PFSK-1 (cell line): Measurements from ENCODE around the gene STX18.

ENCODE experiments used
- FOXP2 ChIP-seq: optimal IDR thresholded peaks from 2 replicates; pipeline ENCODE3; 2011; ENCODE audit warnings: borderline replicate concordance, control low read depth, inconsistent platforms; ENCODE audit not compliant: insufficient read depth; ENCODE audit errors: extremely low read length, extremely low read depth
- POLR2AphosphoS5 ChIP-seq: IDR thresholded peaks from 2 replicates; pipeline ENCODE4 v1.6.1; 2012; ENCODE audit warnings: low read depth, mild to moderate bottlenecking, control low read depth, low read length, moderate library complexity
- SIN3A ChIP-seq: IDR thresholded peaks from 2 replicates; pipeline ENCODE4 v1.6.1; 2012; ENCODE audit warnings: mild to moderate bottlenecking, low read length, moderate library complexity, borderline replicate concordance; ENCODE audit not compliant: insufficient read depth
- TAF1 ChIP-seq: IDR thresholded peaks from 2 replicates; pipeline ENCODE4 v1.6.1; 2012; ENCODE audit warnings: low read length, control low read depth, borderline replicate concordance; ENCODE audit not compliant: insufficient read depth
- TF ChIP-seq, protein P1 (sequence below), 2 experiments: IDR thresholded peaks; 2 replicates each; pipeline versions ENCODE4 v1.6.1 to v1.8.0; 2011 to 2012; ENCODE audit warnings: low read depth in 2 of 2, low read length in 2 of 2, control low read depth in 1 of 2, inconsistent platforms in 1 of 2, mild to moderate bottlenecking in 1 of 2, moderate library complexity in 1 of 2; ENCODE audit not compliant: insufficient read depth in 1 of 2

The STX18 gene

DNA sequence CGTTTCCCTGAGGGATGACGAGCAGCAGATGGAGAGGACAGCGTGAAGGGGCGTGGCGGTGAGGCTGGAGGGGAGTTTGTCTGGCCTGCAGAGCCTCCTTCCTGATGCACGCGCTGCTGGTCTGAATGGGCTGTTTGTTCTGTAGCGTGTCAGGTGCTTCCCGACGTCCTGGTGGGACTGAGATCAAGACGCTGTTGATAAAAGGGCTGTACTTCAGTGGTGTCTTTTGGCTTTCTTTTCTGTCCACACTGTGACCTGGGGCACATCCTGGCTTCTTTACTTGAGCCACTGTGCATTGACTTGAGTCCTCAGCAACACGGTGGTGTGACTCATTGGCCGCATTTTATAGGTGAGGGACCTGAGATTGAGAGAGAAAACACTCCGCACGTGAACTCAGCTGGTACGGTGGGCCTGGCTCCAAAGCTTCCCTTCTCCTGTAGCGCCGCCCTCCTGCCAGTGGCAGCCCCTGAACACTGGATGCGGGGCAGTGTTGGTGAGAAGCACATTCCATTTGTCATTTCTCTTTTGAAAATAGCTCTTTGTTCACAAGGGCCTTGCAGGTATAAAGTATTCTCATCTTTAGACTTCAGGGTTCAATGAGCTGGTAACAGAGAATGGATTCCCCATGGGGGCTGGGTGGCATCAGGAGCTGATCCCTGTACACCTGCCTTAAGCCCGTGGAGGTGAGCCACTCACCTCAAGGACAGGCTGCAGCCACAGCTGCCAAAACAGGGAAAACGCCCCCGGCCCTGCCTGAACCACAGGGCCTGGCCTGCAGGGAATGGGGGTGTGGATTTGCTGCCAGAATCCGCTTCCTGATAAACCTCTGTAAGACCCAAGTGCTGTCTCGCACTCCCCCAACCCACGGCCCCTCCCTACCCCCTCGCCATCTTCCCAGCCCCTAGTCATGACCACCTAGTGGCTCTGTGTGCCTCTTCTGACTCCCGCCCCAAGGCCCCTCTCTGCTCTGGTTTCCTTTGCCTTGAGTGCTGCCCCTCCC lies 125.7 kb downstream of the STX18 start:
- TF ChIP-seq POLR2AphosphoS5 (no peak), TAF1 (no peak), SIN3A (no peak), FOXP2 (no peak)
- TF ChIP-seq, protein P1, sequence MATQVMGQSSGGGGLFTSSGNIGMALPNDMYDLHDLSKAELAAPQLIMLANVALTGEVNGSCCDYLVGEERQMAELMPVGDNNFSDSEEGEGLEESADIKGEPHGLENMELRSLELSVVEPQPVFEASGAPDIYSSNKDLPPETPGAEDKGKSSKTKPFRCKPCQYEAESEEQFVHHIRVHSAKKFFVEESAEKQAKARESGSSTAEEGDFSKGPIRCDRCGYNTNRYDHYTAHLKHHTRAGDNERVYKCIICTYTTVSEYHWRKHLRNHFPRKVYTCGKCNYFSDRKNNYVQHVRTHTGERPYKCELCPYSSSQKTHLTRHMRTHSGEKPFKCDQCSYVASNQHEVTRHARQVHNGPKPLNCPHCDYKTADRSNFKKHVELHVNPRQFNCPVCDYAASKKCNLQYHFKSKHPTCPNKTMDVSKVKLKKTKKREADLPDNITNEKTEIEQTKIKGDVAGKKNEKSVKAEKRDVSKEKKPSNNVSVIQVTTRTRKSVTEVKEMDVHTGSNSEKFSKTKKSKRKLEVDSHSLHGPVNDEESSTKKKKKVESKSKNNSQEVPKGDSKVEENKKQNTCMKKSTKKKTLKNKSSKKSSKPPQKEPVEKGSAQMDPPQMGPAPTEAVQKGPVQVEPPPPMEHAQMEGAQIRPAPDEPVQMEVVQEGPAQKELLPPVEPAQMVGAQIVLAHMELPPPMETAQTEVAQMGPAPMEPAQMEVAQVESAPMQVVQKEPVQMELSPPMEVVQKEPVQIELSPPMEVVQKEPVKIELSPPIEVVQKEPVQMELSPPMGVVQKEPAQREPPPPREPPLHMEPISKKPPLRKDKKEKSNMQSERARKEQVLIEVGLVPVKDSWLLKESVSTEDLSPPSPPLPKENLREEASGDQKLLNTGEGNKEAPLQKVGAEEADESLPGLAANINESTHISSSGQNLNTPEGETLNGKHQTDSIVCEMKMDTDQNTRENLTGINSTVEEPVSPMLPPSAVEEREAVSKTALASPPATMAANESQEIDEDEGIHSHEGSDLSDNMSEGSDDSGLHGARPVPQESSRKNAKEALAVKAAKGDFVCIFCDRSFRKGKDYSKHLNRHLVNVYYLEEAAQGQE (IDR thresholded peaks at IDR 0.05; ENCODE audit: insufficient read depth in 1 of 2, low read depth in 2 of 2, low read length in 2 of 2) = no peak

DNA sequence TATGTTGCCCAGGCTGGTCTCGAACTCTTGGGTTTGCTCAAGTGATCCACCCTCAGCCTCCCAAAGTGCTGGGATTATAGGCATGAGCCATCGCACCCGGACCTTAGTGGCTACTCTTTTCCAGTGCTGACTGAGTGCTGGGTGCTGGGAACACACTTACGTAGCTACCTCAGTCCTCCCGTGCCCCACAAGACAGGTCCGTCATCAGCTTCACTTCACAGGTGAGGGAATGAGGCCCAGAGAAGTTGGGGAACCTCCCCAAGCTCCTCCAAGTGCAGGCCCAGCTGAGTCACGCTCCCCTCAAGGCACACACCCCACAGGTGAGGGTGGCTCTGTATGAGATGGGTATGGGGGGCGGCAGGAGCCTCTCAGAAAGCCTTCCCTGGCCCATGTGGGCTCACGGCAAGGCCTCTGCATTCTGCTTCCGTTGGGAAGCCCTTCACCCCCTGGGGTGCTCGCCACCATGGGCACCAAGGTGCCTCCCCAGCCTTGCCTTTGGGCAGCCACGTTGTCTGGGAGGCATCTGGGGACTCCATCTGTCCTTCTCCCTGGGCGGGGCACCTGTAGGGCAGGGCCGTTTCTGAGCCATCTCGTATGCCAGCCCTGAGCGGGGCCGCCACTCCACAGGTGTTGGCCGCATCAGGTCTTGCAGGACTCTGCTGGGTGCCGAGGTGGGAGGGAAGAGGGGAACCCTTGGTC lies 126.6 kb downstream of the STX18 start:
- TF ChIP-seq TAF1 (no peak), FOXP2 (no peak), SIN3A (no peak), POLR2AphosphoS5 (no peak)
- TF ChIP-seq, protein P1 (IDR thresholded peaks at IDR 0.05; ENCODE audit: insufficient read depth in 1 of 2, low read depth in 2 of 2, low read length in 2 of 2) = no peak

DNA sequence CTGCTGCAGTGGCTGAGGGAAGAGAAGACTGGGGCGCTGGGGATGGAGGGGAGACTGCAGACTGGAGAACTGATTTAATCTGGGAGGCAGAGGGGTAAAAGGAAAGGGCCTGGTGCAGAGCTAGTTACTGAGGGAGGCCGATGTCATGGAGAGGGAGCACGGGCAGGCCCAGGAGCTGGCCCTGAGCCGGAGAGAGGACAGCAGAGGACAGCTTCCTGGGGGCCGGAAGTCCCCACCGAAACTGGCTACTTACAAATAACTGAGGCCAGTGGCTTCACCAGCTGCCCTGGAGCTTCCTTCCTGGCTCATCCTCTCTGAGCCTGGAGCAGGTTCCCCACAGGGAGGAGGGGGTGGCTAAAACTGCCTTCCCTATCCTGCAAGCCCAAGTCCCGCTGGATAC lies 128.0 kb downstream of the STX18 start:
- TF ChIP-seq POLR2AphosphoS5 = no peak
- TF ChIP-seq FOXP2 = no peak
- TF ChIP-seq, protein P1 (IDR thresholded peaks at IDR 0.05; ENCODE audit: insufficient read depth in 1 of 2, low read depth in 2 of 2, low read length in 2 of 2) = no peak
- no peak for TF ChIP-seq SIN3A
- TF ChIP-seq TAF1 = no peak

DNA sequence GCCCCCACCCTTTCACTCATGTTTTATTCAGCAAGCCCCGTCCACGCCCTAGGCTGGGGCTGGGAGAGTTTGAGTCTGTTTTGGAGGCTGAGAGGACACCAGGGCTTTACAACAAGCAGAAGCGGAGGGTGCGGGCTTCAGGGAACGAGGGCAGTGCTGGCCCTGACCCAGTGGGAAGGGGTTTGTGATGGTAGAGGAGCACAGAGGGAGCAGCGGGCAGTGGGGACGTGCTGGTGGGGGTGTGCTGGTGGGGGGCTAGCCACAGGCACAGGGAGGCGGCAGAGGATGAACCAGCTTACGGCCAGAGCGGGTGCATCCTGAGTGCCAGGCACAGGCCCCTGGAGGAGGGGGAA lies 128.5 kb downstream of the STX18 start:
- TF ChIP-seq, protein P1 (IDR thresholded peaks at IDR 0.05; ENCODE audit: insufficient read depth in 1 of 2, low read depth in 2 of 2, low read length in 2 of 2) = no peak
- TF ChIP-seq POLR2AphosphoS5 (no peak), TAF1 (no peak), FOXP2 (no peak), SIN3A (no peak)
